HepG2 (cell line): ENCODE data around the gene STEAP1B. TPM values are rescaled to one million over a fixed set of nuclear protein-coding genes. Genes with fewer than 3 reads are reported as not detected.
A peak's percentile ranks its signal among the peaks of the same experiment; 100 is the strongest.

Experiments
- HOXA9 ChIP-seq: sonication (generic); formaldehyde crosslinking; IDR thresholded peaks from 2 replicates; pipeline ENCODE4 v1.8.1; 2022; ENCODE audit warnings: missing genetic modification reagents, mild to moderate bottlenecking, moderate library complexity, borderline replicate concordance
- MAZ ChIP-seq, 2 experiments: sonication (generic) in 1 of 2; formaldehyde crosslinking in 1 of 2; IDR thresholded peaks; 2 replicates each; pipeline versions ENCODE4 v1.5.0 to v1.6.1; 2012 to 2020; ENCODE audit warnings: low read depth in 2 of 2, mild to moderate bottlenecking in 2 of 2, borderline replicate concordance in 1 of 2, improper control_type of control experiment in 1 of 2, low read length in 1 of 2, missing genetic modification reagents in 1 of 2, moderate library complexity in 1 of 2
- PHF5A ChIP-seq: IDR thresholded peaks from one replicate; pipeline ENCODE4 v1.6.1; 2018; ENCODE audit warnings: low read depth, missing genetic modification reagents; ENCODE audit not compliant: unreplicated experiment
- TSC22D2 ChIP-seq: sonication (generic); formaldehyde crosslinking; IDR thresholded peaks from 2 replicates; pipeline ENCODE4 v1.5.1; 2020; ENCODE audit warnings: missing genetic modification reagents, mild to moderate bottlenecking, borderline replicate concordance
- XRCC5 ChIP-seq: fragments of 200-400 bp; formaldehyde crosslinking; optimal IDR thresholded peaks from 2 replicates; pipeline ENCODE3; 2017; ENCODE audit warnings: mild to moderate bottlenecking, low read length
- ZMYM2 ChIP-seq: sonication (generic); formaldehyde crosslinking; IDR thresholded peaks from 2 replicates; pipeline ENCODE4 v1.8.0; 2022; ENCODE audit warnings: mild to moderate bottlenecking, missing genetic modification reagents
- ZNF10 ChIP-seq: sonication (generic); formaldehyde crosslinking; IDR thresholded peaks from 2 replicates; pipeline ENCODE4 v1.4.0; 2020; ENCODE audit warnings: mild to moderate bottlenecking, low read depth, missing genetic modification reagents, borderline replicate concordance
- ZNF12 ChIP-seq: sonication (generic); formaldehyde crosslinking; IDR thresholded peaks from 2 replicates; pipeline ENCODE4 v1.5.0; 2020; ENCODE audit warnings: missing genetic modification reagents
- polyA plus RNA-seq, 8 experiments: library from polyadenylated mRNA; depleted of rRNA in 3 of 8; stranded (reverse) in 7 of 8; unstranded in 1 of 8; fragments of >200 nt; fragmentation: Illumina TruSeq in 4 of 8; extraction: Trizol in 4 of 8; gene quantifications; 2 replicates each; pipeline versions ENCODE4 v1.2.1 to v1.2.3, GENCODE V29; 2011 to 2016; ENCODE audit warnings: low read depth in 4 of 8, missing spikeins in 1 of 8, mixed read lengths in 1 of 8; ENCODE audit not compliant: insufficient read depth in 1 of 8
- total RNA-seq, 5 experiments: library from RNA; depleted of rRNA; stranded (reverse); fragments of >200 nt; fragmentation: Illumina TruSeq; extraction: Trizol; gene quantifications; 2 replicates each; pipeline ENCODE4 v1.2.3, GENCODE V29; 2016; ENCODE audit warnings: low read depth in 1 of 5
- TF ChIP-seq, protein P1 (sequence below): sonication (generic); formaldehyde crosslinking; IDR thresholded peaks from 2 replicates; pipeline ENCODE4 v1.8.0; 2022; ENCODE audit warnings: mild to moderate bottlenecking, missing genetic modification reagents; ENCODE audit not compliant: insufficient replicate concordance
- TF ChIP-seq, protein P2 (sequence below): IDR thresholded peaks from 2 replicates; pipeline ENCODE4 v1.6.1; 2012; ENCODE audit warnings: low read length, improper control_type of control experiment
- TF ChIP-seq, protein P3 (sequence below): sonication (generic); formaldehyde crosslinking; IDR thresholded peaks from 2 replicates; pipeline ENCODE4 v1.4.0; 2020; ENCODE audit warnings: missing genetic modification reagents, mild to moderate bottlenecking, borderline replicate concordance
- TF ChIP-seq, protein P4 (sequence below): sonication (generic); formaldehyde crosslinking; IDR thresholded peaks from 2 replicates; pipeline ENCODE4 v1.5.0; 2020; ENCODE audit warnings: mild to moderate bottlenecking, missing genetic modification reagents, borderline replicate concordance

Gene STEAP1B
- total and polyA plus RNA-seq, 2 of the 13 experiments (the other 11 are each of a cell fraction or from before 2014, with no cell fraction given): not detected

DNA sequence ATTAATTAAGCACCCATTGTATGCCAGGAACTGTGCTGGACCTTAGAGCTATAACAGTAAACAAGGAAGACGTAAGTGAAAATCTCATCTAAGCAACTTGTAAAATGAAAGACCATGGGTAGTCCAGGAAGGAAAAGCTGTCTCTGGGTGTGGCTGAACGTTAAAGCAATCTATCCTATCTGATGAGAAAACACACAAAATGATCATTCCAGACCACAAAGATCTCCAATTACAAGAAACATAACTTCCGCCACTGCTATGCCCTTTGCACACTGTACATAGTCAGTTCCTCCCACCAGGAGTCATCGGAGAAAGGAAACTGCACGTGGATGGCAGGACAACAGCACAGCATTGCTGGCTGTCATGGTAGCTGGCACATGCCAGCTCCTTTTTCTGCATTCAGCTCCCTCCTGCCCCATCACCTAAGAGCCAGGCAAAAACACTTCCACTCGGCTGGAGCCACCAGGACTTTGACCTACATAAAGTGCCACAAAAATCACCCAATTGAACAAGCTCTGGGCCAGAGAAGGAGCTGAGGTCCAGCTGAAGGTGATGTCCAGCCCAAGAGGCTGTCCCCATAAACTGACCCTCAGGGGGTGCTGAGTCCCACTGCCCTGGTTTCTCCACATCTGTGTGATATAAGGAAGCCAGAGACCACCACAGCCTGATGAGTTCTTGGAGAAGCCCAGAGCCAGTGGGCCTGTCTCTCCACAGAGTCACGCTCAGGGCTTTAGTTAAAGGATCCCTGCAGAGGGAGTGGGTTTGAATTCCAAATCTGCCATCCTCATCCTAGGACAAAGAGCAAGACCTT, 56.4 kb downstream of the STEAP1B start (continued):
- TF ChIP-seq, protein P1, sequence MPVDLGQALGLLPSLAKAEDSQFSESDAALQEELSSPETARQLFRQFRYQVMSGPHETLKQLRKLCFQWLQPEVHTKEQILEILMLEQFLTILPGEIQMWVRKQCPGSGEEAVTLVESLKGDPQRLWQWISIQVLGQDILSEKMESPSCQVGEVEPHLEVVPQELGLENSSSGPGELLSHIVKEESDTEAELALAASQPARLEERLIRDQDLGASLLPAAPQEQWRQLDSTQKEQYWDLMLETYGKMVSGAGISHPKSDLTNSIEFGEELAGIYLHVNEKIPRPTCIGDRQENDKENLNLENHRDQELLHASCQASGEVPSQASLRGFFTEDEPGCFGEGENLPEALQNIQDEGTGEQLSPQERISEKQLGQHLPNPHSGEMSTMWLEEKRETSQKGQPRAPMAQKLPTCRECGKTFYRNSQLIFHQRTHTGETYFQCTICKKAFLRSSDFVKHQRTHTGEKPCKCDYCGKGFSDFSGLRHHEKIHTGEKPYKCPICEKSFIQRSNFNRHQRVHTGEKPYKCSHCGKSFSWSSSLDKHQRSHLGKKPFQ (CRISPR knock-in tag): peak; percentile 15
- 0 out of 2 replicates have a peak, but pooled peaks have one; percentile 37 for TF ChIP-seq TSC22D2
- TF ChIP-seq, protein P2, sequence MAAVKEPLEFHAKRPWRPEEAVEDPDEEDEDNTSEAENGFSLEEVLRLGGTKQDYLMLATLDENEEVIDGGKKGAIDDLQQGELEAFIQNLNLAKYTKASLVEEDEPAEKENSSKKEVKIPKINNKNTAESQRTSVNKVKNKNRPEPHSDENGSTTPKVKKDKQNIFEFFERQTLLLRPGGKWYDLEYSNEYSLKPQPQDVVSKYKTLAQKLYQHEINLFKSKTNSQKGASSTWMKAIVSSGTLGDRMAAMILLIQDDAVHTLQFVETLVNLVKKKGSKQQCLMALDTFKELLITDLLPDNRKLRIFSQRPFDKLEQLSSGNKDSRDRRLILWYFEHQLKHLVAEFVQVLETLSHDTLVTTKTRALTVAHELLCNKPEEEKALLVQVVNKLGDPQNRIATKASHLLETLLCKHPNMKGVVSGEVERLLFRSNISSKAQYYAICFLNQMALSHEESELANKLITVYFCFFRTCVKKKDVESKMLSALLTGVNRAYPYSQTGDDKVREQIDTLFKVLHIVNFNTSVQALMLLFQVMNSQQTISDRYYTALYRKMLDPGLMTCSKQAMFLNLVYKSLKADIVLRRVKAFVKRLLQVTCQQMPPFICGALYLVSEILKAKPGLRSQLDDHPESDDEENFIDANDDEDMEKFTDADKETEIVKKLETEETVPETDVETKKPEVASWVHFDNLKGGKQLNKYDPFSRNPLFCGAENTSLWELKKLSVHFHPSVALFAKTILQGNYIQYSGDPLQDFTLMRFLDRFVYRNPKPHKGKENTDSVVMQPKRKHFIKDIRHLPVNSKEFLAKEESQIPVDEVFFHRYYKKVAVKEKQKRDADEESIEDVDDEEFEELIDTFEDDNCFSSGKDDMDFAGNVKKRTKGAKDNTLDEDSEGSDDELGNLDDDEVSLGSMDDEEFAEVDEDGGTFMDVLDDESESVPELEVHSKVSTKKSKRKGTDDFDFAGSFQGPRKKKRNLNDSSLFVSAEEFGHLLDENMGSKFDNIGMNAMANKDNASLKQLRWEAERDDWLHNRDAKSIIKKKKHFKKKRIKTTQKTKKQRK: no peak
- no peak for TF ChIP-seq PHF5A (CRISPR knock-in tag)
- no peak for TF ChIP-seq XRCC5
- no peak for TF ChIP-seq ZNF10 (CRISPR knock-in tag)
- TF ChIP-seq ZNF12 (CRISPR knock-in tag): peak; percentile 71; the same call in 1 of the 2 replicates
- TF ChIP-seq, protein P3, sequence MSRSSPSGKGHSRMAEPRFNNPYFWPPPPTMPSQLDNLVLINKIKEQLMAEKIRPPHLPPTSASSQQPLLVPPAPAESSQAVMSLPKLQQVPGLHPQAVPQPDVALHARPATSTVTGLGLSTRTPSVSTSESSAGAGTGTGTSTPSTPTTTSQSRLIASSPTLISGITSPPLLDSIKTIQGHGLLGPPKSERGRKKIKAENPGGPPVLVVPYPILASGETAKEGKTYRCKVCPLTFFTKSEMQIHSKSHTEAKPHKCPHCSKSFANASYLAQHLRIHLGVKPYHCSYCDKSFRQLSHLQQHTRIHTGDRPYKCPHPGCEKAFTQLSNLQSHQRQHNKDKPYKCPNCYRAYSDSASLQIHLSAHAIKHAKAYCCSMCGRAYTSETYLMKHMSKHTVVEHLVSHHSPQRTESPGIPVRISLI: no peak
- TF ChIP-seq ZMYM2: peak; percentile 77
- TF ChIP-seq MAZ (IDR thresholded peaks at IDR 0.05; ENCODE audit: borderline replicate concordance, low read depth, low read length): no peak
- TF ChIP-seq MAZ (CRISPR knock-in tag; IDR thresholded peaks at IDR 0.05; ENCODE audit: low read depth): peak; percentile 62; the same call in 1 of the 2 replicates
- peak; percentile 60; the same call in 1 of the 2 replicates for TF ChIP-seq HOXA9
- TF ChIP-seq, protein P4, sequence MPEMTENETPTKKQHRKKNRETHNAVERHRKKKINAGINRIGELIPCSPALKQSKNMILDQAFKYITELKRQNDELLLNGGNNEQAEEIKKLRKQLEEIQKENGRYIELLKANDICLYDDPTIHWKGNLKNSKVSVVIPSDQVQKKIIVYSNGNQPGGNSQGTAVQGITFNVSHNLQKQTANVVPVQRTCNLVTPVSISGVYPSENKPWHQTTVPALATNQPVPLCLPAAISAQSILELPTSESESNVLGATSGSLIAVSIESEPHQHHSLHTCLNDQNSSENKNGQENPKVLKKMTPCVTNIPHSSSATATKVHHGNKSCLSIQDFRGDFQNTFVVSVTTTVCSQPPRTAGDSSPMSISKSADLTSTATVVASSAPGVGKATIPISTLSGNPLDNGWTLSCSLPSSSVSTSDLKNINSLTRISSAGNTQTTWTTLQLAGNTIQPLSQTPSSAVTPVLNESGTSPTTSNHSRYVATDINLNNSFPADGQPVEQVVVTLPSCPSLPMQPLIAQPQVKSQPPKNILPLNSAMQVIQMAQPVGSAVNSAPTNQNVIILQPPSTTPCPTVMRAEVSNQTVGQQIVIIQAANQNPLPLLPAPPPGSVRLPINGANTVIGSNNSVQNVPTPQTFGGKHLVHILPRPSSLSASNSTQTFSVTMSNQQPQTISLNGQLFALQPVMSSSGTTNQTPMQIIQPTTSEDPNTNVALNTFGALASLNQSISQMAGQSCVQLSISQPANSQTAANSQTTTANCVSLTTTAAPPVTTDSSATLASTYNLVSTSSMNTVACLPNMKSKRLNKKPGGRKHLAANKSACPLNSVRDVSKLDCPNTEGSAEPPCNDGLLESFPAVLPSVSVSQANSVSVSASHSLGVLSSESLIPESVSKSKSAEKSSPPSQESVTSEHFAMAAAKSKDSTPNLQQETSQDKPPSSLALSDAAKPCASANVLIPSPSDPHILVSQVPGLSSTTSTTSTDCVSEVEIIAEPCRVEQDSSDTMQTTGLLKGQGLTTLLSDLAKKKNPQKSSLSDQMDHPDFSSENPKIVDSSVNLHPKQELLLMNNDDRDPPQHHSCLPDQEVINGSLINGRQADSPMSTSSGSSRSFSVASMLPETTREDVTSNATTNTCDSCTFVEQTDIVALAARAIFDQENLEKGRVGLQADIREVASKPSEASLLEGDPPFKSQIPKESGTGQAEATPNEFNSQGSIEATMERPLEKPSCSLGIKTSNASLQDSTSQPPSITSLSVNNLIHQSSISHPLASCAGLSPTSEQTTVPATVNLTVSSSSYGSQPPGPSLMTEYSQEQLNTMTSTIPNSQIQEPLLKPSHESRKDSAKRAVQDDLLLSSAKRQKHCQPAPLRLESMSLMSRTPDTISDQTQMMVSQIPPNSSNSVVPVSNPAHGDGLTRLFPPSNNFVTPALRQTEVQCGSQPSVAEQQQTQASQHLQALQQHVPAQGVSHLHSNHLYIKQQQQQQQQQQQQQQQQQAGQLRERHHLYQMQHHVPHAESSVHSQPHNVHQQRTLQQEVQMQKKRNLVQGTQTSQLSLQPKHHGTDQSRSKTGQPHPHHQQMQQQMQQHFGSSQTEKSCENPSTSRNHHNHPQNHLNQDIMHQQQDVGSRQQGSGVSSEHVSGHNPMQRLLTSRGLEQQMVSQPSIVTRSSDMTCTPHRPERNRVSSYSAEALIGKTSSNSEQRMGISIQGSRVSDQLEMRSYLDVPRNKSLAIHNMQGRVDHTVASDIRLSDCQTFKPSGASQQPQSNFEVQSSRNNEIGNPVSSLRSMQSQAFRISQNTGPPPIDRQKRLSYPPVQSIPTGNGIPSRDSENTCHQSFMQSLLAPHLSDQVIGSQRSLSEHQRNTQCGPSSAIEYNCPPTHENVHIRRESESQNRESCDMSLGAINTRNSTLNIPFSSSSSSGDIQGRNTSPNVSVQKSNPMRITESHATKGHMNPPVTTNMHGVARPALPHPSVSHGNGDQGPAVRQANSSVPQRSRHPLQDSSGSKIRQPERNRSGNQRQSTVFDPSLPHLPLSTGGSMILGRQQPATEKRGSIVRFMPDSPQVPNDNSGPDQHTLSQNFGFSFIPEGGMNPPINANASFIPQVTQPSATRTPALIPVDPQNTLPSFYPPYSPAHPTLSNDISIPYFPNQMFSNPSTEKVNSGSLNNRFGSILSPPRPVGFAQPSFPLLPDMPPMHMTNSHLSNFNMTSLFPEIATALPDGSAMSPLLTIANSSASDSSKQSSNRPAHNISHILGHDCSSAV (CRISPR knock-in tag): no peak
